ENCODE data around the gene TMEM217. TPM values are rescaled to one million over a fixed set of nuclear protein-coding genes. Genes with fewer than 3 reads are reported as not detected.

Gene TMEM217
- total RNA-seq, 1 experiment from 2014 or later: 1.2 TPM

GRCh38 chr6:37254881-37255280, 3.1 kb downstream of the TMEM217 start:
- no peak for DNase-seq (ENCODE audit: low spot score)
- in situ Hi-C loops (cut with HindIII; ENCODE audit: low sequenced_read_pairs): no loop called here

DNA sequence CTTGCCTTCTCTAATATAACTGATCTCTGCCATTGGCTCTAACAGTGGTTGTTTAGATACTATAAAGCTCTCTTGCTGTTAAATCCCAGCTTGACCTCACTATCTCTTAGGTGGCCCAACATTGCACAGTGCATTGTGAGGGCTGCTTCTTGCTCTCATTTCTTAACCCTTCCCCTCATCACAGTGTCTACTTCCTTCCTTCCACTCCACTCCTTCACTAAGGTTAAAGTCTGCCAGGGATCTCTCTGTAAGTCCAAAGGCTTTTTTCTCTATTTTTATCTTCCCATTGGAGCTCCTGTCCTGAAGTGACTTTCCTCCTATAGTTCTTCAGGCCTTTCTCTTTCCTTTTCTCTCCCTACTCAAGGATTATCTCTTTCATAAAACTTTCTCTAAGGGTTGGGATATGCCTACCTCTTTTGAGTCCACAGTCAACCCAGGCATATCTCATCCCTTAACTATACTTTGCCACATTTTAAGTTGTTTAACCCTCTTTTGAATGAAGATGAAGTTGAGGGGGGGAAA, 4.4 kb downstream of the TMEM217 start:
- in situ Hi-C loops (cut with HindIII; ENCODE audit: low sequenced_read_pairs): no loop called here
- no peak for DNase-seq (ENCODE audit: low spot score)

DNA sequence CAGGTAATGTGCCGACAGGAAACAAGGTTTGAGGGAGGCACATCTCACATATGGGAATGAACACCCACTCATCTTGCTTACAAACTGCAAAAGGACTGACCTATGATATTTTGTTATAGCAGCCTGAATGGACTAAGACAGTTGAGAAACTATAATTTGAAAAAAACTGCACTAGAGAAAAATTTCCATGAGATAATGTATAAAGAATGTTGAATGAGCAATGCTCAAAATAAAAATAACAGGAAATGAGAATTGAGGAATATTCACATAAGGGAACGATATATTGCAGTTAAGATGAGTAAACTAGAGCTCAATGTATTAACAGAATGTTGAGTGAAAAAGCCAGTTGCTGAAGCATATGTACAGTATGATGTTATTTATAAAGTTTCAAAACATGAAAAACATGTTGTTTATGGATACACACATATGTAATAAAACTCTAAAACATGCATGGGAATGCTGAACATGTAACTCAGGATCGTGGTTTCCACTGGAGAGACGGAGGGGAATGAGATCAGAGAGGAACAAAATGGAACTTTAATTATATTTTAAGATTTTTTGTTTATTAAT, 6.6 kb downstream of the TMEM217 start:
- no peak for DNase-seq (ENCODE audit: low spot score)
- in situ Hi-C loops (cut with HindIII; ENCODE audit: low sequenced_read_pairs): no loop called here

- DNase-seq (ENCODE audit: low spot score): no peak
- in situ Hi-C loops (cut with HindIII; ENCODE audit: low sequenced_read_pairs): no loop called here
Measured at GRCh38 chr6:37244430-37245310, 13.3 kb downstream of the TMEM217 start.

DNA sequence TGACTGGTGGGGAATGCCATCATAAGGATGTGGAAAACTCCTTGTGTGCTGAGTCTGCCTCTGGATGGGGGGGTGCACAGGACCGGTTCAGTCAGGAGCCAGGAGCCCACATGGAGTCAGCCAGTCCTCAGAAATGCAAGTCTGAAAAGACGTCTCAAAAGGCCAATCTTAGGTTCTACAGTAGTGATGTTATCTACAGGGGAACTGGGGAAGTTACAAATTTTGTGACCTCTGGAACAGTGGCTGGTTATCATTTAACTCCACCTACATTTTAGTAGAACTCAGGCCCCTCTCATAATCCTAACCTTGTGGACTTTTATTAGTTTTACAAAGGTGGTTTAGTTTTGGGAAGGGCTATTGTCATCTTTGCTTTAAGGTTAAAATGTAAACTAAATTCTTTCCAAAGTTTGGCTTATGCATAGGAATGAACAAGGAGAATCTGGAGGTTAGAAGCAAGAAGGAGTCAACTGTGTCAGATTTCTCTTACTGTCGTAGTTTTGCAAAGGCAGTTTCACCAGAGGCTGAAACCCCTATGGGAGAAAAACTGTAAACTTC, 14.1 kb downstream of the TMEM217 start:
- in situ Hi-C loops (cut with HindIII; ENCODE audit: low sequenced_read_pairs): no loop called here
- no peak for DNase-seq (ENCODE audit: low spot score)

DNA sequence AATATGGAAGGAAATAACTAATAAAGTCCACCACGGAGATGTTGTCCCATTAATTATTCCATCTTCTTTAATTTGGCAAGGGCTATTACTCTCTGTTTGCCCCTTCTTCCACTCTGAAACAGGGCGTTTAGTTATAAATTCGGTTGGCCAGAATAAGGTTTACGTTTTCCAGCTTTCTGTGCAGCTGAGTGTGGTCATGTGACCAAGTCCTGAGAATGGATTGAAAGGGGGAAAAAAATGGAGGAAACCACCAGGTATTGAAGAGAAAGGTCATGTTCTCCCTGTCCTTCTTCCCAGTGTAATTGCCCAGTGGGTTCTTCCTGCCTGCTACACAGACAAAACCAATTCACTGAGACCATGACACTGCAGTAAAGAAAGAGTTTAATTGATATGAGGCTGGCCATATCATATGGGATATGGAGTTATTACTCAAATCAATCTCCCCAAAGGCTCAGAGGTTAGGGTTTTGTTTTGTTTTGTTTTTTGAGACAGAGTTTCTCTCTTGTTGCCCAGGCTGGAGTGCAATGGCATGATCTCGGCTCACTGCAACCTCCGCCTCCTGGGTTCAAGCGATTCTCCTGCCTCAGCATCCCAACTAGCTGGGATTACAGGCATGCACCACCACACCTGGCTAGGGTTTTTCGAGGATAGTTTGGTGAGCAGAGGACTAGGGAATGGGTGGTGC, 14.7 kb downstream of the TMEM217 start:
- in situ Hi-C loops (cut with HindIII; ENCODE audit: low sequenced_read_pairs): no loop called here
- no peak for DNase-seq (ENCODE audit: low spot score)

- in situ Hi-C loops (cut with HindIII; ENCODE audit: low sequenced_read_pairs): no loop called here
- DNase-seq (ENCODE audit: low spot score): no peak
Measured at GRCh38 chr6:37242429-37243052, 15.4 kb downstream of the TMEM217 start.

- DNase-seq (ENCODE audit: low spot score): no peak
- in situ Hi-C loops (cut with HindIII; ENCODE audit: low sequenced_read_pairs): no loop called here
Measured at GRCh38 chr6:37241775-37242428, 16.0 kb downstream of the TMEM217 start.

GRCh38 chr6:37241131-37241530, 16.8 kb downstream of the TMEM217 start:
- in situ Hi-C loops (cut with HindIII; ENCODE audit: low sequenced_read_pairs): no loop called here
- no peak for DNase-seq (ENCODE audit: low spot score)

GRCh38 chr6:37239950-37240713, 17.8 kb downstream of the TMEM217 start:
- in situ Hi-C loops (cut with HindIII; ENCODE audit: low sequenced_read_pairs): no loop called here
- DNase-seq (ENCODE audit: low spot score): peak; percentile 29

DNA sequence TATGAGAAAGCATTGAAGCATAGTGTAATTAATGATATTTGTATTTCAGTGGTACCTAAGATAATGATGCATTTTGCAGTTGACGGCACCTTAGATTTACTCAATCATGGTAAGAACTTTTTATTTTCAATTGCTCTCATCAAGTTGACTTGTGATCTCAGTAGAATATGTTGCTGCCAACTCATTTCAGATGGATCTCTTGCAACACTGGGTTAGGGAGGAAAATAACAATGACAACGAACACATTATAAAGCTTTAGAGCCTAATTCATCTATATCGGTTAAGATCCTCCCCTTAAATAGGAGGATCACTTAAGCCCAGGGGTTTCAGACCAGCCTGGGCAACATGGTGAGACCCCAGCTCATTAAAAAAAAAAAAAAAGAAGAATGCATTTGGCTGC, 18.4 kb downstream of the TMEM217 start:
- no peak for DNase-seq (ENCODE audit: low spot score)
- in situ Hi-C loops (cut with HindIII; ENCODE audit: low sequenced_read_pairs): no loop called here

GRCh38 chr6:37238381-37238780, 19.6 kb downstream of the TMEM217 start:
- DNase-seq (ENCODE audit: low spot score): no peak
- in situ Hi-C loops (cut with HindIII; ENCODE audit: low sequenced_read_pairs): no loop called here

- in situ Hi-C loops (cut with HindIII; ENCODE audit: low sequenced_read_pairs): no loop called here
- DNase-seq (ENCODE audit: low spot score): no peak
Measured at GRCh38 chr6:37237789-37238188, 20.2 kb downstream of the TMEM217 start.

- in situ Hi-C loops (cut with HindIII; ENCODE audit: low sequenced_read_pairs): no loop called here
- no peak for DNase-seq (ENCODE audit: low spot score)
Measured at GRCh38 chr6:37236921-37237320, 21.0 kb downstream of the TMEM217 start.

DNA sequence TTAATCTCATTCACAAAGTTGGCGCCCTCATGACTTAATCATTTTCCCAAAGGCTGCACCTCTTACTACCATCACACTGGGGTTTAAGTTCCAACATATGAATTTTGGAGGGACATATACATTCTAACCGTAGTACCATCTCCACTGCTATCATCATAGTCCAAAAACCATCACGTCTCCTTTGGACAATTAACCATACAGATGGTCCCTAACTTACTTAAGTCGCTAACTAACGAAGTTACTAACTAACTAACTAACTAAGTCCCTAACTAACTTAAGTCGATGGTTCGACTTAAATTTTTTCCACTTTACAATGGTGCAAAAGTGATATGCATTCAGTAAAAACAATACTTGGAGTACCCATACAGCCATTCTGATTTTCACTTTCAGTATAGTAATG, 24.4 kb downstream of the TMEM217 start:
- DNase-seq (ENCODE audit: low spot score): no peak
- in situ Hi-C loops (cut with HindIII; ENCODE audit: low sequenced_read_pairs): no loop called here

GRCh38 chr6:37232430-37233017, 25.4 kb downstream of the TMEM217 start:
- in situ Hi-C loops (cut with HindIII; ENCODE audit: low sequenced_read_pairs): no loop called here
- no peak for DNase-seq (ENCODE audit: low spot score)

DNA sequence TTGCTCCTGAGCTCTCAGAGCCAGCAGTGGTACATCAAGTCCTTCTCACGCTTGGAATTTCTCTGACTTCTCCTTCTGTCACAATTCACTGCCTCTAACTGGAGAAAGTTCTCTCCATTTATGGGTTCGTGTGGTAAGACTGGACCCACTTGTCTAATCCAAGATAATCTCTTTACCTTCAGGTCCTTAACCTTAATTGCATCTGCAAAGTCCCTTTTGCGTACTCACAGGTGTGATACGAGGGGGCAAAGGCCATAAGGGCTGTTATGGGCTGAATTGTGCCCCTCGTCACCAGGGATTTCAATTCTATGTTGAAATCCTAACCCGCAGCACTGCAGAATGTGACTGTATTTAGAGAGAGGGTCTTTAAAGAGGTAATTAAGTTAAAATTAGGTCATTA, 27.8 kb downstream of the TMEM217 start:
- in situ Hi-C loops (cut with HindIII; ENCODE audit: low sequenced_read_pairs): no loop called here
- DNase-seq (ENCODE audit: low spot score): no peak

Measured in G401 (cell line).